Measurements from ENCODE around the gene SLC41A3.
"Not testable (repeated sequence)": the region's sequence is repeated elsewhere in the genome, so short reads cannot be mapped to it uniquely, and the experiment has no call there.

The SLC41A3 gene

DNA sequence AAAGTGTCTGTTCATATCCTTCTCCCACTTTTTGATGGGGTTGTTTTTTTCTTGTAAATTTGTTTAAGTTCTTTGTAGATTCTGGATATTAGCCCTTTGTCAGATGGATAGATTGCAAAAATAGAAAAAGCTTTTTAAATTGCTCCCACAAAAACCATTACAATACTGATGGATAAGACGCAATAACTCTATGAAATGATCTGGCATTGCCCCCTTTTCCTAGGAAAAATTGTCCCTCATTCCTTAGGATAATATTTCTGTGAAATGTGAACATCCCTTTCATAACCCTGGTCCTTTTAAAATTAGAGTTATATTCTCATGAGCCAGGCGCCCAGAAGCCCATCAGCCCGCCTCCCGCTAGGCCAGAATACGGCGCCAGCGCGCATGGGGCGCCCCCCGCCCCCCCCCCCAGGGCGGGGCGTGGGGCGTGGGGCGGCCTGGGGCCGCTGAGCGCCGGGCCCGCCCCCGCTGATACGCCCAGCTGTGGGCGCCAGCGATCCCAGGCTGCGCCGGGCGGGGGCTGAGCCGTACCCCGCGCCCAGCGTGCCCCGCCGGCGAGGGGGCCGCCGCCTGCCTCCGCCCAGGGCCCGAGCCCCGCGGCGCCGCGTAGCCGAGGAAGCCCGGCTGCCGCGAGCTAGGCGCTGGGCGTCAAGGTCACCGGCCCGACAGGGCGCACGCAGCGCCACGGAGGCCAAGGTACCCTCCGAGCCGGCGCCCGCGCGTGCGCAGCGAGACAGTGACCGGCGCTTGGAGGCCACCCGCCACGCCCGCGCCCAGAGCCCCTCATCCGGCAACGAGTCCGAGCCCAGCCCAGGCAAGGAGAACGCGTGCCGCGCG is 126.0 kb downstream of the SLC41A3 start:
- DNase-seq (ENCODE audit: low spot score): no peak

DNA sequence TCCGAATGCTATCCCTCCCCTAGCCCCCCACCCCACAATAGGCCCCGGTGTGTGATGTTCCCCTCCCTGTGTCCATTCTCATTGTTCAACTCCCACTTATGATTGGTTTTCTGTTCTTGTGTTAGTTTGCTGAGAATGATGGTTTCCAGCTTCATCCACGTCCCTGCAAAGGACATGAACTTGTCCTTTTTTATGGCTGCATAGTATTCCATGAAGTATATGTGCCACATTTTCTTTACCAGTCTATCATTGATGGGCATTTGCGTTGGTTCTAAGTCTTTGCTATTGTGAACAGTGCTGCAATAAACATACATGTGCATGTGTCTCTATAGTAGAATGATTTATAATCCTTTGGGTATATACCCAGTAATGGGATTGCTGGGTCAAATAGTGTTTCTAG is 126.9 kb downstream of the SLC41A3 start:
- not testable (repeated sequence) for DNase-seq (ENCODE audit: low spot score)

Data from globus pallidus (tissue), 1 donor.